ENCODE results near the gene CDC42EP1. TPM values are rescaled to one million over a fixed set of nuclear protein-coding genes. Genes with fewer than 3 reads are reported as not detected.

The CDC42EP1 gene
- total RNA-seq, 1 donor from 2014 or later = 2.1 TPM

GRCh38 chr22:37516456-37516855 is 43.8 kb upstream of the CDC42EP1 start:
- Mint-ChIP-seq H3K27me3 (ENCODE audit: unreplicated experiment) (peaks cover 20% of the 10 kb centered on the region), H3K9me3 (ENCODE audit: unreplicated experiment) (peaks cover 10% of the 10 kb centered on the region), H3K4me1 (ENCODE audit: low read depth, unreplicated experiment) (peaks cover 6% of the 10 kb centered on the region), H3K36me3 (ENCODE audit: unreplicated experiment) (no peaks in the 10 kb centered on the region), H3K4me3 (ENCODE audit: unreplicated experiment) (no peak overlapping the region), H3K27ac (ENCODE audit: unreplicated experiment) (no peak overlapping the region)
- TF ChIP-seq CTCF (IDR thresholded peaks at IDR 0.05; ENCODE audit: partially characterized antibody, unreplicated experiment) = no peak
- DNase-seq = no peak

- no peak for TF ChIP-seq CTCF (IDR thresholded peaks at IDR 0.05; ENCODE audit: partially characterized antibody, unreplicated experiment)
- no peaks in the 10 kb centered on the region for H3K36me3 Mint-ChIP-seq (ENCODE audit: unreplicated experiment)
- no peak for DNase-seq
- no peaks in the 10 kb centered on the region for H3K4me1 Mint-ChIP-seq (ENCODE audit: low read depth, unreplicated experiment)
- peaks cover 10% of the 10 kb centered on the region for H3K9me3 Mint-ChIP-seq (ENCODE audit: unreplicated experiment)
- H3K27ac Mint-ChIP-seq (ENCODE audit: unreplicated experiment) = no peak overlapping the region
- peaks cover 17% of the 10 kb centered on the region for H3K27me3 Mint-ChIP-seq (ENCODE audit: unreplicated experiment)
- peak overlapping the region; percentile 87 for H3K4me3 Mint-ChIP-seq (ENCODE audit: unreplicated experiment)
Measured at GRCh38 chr22:37517826-37518450, 42.3 kb upstream of the CDC42EP1 start.

- Mint-ChIP-seq H3K4me1 (ENCODE audit: low read depth, unreplicated experiment) (no peaks in the 10 kb centered on the region), H3K36me3 (ENCODE audit: unreplicated experiment) (no peaks in the 10 kb centered on the region), H3K27ac (ENCODE audit: unreplicated experiment) (no peak overlapping the region), H3K27me3 (ENCODE audit: unreplicated experiment) (peaks cover 17% of the 10 kb centered on the region), H3K9me3 (ENCODE audit: unreplicated experiment) (peaks cover 10% of the 10 kb centered on the region), H3K4me3 (ENCODE audit: unreplicated experiment) (peak overlapping the region; percentile 87)
- no peak for TF ChIP-seq CTCF (IDR thresholded peaks at IDR 0.05; ENCODE audit: partially characterized antibody, unreplicated experiment)
- peak; percentile 57 for DNase-seq
Measured at GRCh38 chr22:37518509-37519267, 41.6 kb upstream of the CDC42EP1 start.

- TF ChIP-seq CTCF (IDR thresholded peaks at IDR 0.05; ENCODE audit: partially characterized antibody, unreplicated experiment) = no peak
- Mint-ChIP-seq H3K9me3 (ENCODE audit: unreplicated experiment) (peaks cover 10% of the 10 kb centered on the region), H3K36me3 (ENCODE audit: unreplicated experiment) (no peaks in the 10 kb centered on the region), H3K4me1 (ENCODE audit: low read depth, unreplicated experiment) (peaks cover 2% of the 10 kb centered on the region), H3K4me3 (ENCODE audit: unreplicated experiment) (peak within 1 kb of the TSS; percentile 87), H3K27me3 (ENCODE audit: unreplicated experiment) (peaks cover 17% of the 10 kb centered on the region), H3K27ac (ENCODE audit: unreplicated experiment) (no peak within 1 kb of the TSS)
- DNase-seq = no peak
Measured at GRCh38 chr22:37519268-37520195, 40.7 kb upstream of the CDC42EP1 start, which contains the start of gene CARD10. CARD10 (minus strand) TSS chr22:37519415; CDS start chr22:37519200, 215 bp downstream.
